KOPT-K1 (cell line): ENCODE results near the gene SHKBP1.
"Not testable (repeated sequence)": the region's sequence is repeated elsewhere in the genome, so short reads cannot be mapped to it uniquely, and the experiment has no call there.

ENCODE experiments used
- H3K27ac ChIP-seq: fragments of 200-600 bp; sonication (generic); 2 replicates; pipeline ENCODE4 v1.5.1; 2016; ENCODE audit warnings: antibody characterized with exemption, mild to moderate bottlenecking, low read depth, low read length; ENCODE audit not compliant: poor library complexity, severe bottlenecking
- H3K36me3 ChIP-seq: fragments of 200-600 bp; sonication (generic); 2 replicates; pipeline ENCODE4 v1.5.1; 2017; ENCODE audit warnings: antibody characterized with exemption, mild to moderate bottlenecking, low read length, moderate library complexity; ENCODE audit not compliant: insufficient read depth
- H3K9me3 ChIP-seq: fragments of 200-600 bp; sonication (generic); 2 replicates; pipeline ENCODE4 v1.5.1; 2017; ENCODE audit warnings: antibody characterized with exemption, low read length, mild to moderate bottlenecking; ENCODE audit not compliant: insufficient read depth, poor library complexity, severe bottlenecking

Gene SHKBP1

DNA sequence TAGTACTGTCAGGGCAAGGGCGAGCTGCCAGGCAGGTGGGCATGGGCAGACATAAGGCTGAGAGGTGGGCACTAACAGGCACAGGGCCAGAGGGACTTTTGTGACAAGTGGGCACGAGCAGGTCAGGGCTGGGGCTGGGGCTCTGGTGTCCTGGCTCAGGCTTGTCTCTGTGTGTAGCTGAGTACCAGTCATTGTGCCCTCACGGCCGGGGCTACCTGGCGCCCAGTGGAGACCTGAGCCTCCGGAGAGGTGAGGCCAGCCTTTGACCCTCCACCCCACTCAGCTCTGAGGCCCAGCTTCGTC is 46.1 kb downstream of the SHKBP1 start:
- Histone ChIP-seq H3K9me3 (no peaks in the 10 kb centered on the region), H3K27ac (no peak overlapping the region), H3K36me3 (no peaks in the 10 kb centered on the region)

DNA sequence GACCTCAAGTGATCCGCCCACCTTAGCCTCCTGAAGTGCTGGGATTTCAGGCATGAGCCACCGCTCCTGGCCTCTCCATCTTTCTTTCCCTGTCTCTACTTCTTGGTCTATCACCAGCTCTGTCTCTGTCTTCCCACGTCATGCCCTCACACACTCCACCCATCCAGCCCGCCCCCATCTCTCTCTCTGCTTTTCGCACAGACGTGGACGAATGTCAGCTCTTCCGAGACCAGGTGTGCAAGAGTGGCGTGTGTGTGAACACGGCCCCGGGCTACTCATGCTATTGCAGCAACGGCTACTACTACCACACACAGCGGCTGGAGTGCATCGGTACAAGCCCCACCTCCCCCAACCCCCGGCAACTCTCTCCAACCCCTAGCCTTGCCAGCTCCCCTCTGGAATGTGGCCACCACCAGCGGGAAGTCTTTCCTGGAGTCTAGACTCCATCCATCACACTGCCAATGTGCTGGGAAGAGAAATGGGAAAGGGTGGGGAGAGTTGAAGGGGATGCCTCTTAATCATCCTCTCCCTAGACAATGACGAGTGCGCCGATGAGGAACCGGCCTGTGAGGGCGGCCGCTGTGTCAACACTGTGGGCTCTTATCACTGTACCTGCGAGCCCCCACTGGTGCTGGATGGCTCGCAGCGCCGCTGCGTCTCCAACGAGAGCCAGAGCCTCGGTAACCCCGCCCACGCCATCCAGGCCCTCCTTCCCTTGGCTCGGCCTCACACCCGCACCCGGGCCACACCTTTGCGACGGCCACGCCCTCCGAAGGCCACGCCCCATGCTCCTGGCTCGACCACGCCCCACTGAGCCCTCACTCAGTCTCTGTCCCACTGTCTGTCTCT is 47.0 kb downstream of the SHKBP1 start:
- no peaks in the 10 kb centered on the region for H3K9me3 ChIP-seq
- H3K36me3 ChIP-seq: no peaks in the 10 kb centered on the region
- H3K27ac ChIP-seq: no peak overlapping the region

DNA sequence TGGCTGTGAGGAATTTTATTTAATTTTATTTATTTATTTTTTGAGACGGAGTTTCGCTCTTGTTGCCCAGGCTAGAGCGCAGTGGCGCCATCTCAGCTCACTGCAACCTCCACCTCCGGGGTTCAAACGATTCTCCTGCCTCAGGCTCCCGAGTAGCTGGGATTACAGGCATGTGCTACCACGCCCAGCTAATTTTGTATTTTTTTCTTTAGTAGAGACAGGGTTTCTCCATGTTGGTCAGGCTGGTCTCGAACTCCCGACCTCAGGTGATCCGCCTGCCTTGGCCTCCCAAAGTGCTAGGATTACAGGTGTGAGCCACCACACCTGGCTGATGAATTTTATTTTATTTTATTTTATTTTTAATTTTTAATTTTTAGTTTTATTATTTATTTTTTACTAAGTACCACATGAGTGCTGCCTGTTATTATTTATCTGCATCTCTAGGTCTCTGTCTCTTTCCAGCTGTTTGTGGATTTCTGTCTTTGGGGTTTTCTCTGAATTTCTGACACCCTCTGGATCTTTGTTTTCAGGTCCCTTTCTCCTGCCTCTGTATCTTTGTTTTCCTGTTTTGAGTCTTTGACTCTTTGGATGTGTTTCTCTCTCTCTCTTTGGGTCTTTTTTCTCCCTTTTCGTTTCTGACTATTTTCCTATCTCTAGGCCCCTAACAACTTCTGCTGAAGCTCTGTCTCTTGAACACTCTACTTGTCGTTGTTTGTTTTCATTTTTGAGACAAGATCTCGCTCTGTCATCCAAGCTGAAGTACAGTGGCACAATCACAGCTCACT is 47.9 kb downstream of the SHKBP1 start:
- H3K27ac ChIP-seq, H3K36me3 ChIP-seq, H3K9me3 ChIP-seq: not testable (repeated sequence)

DNA sequence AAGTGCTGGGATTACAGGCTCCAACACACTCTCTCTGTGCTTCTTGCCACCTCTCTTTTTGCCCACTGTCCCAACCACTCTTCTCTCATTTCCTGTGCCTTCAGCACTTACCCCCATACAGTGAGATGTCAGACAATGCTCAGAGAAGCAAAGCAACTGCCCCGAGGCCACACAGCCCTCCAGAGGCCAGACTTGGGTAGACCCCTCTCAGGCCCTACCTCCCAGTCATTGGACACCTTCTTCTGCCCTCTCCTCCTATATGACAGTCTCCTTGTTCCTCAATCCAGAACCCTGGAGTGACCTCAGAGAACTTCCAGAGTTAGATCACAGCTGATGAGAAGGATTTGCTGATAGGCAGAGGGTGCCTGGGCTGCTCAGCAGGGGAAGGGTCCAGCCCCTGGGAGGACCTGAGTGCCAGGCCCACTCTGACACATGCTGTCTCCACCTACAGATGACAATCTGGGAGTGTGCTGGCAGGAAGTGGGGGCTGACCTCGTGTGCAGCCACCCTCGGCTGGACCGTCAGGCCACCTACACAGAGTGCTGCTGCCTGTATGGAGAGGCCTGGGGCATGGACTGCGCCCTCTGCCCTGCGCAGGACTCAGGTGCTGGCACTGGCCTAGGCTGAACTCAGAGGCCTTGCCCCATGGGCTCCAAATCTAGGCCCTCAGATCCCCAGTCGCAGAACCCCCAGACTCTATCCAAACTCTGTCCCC is 48.9 kb downstream of the SHKBP1 start:
- Histone ChIP-seq H3K9me3 (no peaks in the 10 kb centered on the region), H3K36me3 (no peaks in the 10 kb centered on the region), H3K27ac (no peak overlapping the region)

DNA sequence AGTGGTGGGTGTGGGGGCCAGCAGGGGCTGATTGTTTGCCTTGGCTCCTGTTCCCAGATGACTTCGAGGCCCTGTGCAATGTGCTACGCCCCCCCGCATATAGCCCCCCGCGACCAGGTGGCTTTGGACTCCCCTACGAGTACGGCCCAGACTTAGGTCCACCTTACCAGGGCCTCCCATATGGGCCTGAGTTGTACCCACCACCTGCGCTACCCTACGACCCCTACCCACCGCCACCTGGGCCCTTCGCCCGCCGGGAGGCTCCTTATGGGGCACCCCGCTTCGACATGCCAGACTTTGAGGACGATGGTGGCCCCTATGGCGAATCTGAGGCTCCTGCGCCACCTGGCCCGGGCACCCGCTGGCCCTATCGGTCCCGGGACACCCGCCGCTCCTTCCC is 50.2 kb downstream of the SHKBP1 start:
- no peaks in the 10 kb centered on the region for H3K36me3 ChIP-seq
- no peak overlapping the region for H3K27ac ChIP-seq
- no peaks in the 10 kb centered on the region for H3K9me3 ChIP-seq

DNA sequence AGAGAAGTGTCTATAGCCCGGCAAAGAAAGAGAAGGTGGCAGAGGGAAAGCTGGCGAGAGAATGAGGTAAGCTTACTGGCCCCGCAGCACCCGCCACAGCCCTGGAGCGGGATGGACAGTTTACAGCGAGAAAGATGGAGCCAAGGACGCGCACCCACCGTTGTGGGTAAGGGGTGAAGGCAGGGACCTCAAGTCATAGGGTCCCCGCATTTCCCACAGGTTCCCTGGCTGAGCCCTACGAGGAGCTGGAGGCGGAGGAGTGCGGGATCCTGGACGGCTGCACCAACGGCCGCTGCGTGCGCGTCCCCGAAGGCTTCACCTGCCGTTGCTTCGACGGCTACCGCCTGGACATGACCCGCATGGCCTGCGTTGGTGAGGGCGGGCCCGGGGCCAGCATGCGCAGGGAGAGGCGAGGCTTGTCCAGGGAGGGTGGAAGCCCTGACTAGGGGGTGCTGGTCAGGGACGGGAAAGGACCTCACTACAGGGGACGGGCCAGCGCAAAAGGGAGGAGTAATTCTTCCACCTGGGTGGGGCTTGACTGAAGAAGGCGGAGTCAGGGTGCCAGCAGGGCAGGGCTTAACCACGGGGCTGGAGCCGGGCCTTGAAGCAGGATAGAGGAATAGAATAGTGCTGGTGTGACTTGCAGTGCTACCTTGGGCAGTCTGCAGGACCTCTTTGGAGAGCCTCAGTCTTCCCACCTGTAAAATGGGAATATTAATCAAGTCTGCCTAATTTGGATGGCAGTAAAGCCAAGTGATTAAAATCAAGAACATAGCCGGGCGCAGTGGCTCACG is 51.0 kb downstream of the SHKBP1 start:
- H3K36me3 ChIP-seq: no peaks in the 10 kb centered on the region

DNA sequence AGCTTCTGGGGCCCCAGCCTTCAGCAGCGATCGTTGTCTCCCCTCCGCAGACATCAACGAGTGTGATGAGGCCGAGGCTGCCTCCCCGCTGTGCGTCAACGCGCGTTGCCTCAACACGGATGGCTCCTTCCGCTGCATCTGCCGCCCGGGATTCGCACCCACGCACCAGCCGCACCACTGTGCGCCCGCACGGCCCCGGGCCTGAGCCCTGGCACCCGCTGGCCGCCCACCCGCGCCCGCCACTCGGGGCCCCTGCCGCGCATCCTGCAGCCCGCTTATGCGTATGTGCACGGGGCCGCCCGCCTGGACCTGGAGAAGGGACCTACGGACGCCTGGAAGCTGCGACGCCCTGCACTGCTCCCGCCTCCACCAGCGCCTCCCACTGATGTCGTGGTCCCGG is 52.7 kb downstream of the SHKBP1 start:
- Histone ChIP-seq H3K9me3 (no peaks in the 10 kb centered on the region), H3K36me3 (no peaks in the 10 kb centered on the region), H3K27ac (no peak overlapping the region)

More for the DNA sequence above, 51.0 kb downstream of the SHKBP1 start:
- Histone ChIP-seq H3K9me3 (no peaks in the 10 kb centered on the region), H3K27ac (no peak overlapping the region)

DNA sequence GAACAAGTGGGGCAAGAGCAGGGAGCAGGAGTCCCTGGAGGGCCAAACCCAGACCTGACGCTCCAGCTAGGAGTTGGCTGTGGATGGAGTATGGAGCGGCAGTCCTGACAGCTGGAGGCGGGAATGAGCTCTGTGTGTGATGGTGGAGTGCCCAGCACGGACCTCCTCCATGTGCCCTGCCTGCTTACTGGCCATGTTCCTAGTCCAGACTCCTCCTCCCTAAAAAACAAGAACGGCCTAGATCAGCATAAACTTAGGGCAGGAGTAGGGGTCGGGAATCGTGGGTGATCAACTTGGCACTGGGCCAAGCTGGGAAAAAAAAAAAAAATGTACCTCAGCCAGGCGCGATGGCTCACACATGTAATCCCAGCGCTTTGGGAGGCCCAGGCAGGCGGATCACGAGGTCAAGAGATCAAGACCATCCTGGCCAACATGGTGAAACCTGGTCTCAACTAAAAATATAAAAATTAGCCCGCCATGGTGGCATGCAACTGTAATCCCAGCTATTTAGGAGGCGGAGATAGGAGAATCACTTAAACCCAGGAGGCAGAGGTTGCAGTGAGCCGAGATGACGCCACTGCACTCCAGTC is 54.0 kb downstream of the SHKBP1 start:
- no peaks in the 10 kb centered on the region for H3K36me3 ChIP-seq
- no peaks in the 10 kb centered on the region for H3K9me3 ChIP-seq
- no peak overlapping the region for H3K27ac ChIP-seq

DNA sequence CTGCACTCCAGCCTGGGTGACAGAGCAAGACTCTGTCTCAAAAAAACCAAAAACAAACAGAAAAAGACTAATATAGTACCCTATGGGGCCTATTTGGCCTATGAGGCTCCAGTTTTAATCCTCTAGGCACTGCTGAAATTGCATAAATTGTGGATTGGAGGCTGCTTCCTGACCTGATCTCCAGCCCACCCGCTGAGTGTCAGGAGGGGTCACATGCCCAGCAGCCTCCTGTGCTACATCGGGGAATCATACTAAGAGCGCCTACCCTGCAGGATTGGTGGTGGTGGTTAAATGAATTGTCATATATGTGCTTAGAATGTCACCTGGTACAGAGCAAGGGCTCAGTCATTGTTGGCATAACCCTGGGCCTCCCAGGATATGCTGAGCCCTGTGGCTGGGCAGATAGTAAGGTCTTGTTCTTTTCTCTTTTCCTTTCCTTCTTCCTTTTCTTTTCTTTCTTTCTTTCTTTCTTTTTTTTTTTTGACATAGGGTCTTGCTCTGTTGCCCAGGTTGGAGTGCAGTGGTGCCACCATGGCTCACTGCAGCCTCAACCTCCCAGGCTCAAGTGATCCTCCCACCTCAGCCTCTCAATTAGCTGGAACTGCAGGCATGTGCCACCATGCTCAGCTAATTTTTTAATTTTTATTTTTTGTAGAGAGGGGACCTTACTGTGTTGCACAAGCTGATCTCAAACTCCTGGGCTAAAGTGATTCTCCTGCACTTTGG is 55.8 kb downstream of the SHKBP1 start:
- no peaks in the 10 kb centered on the region for H3K9me3 ChIP-seq
- no peaks in the 10 kb centered on the region for H3K36me3 ChIP-seq
- H3K27ac ChIP-seq: no peak overlapping the region

DNA sequence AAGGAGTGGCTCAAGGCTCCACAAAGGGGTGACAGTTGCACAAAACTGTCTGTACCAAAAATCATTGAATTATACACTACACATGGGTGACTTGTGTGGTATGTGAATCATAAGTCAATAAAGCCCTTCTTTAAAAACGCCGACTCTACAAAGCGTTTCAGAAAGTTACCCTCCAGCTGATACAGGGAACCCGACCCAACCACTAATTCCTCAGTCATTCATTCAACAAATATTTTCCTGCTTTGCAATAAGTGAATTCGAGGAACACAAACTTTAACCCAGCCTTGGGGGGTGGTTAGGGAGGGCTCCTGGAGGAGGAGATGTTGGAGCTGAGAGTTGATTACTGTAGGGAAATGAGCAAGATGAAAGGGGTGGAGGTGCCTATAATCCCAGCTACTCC is 56.5 kb downstream of the SHKBP1 start:
- no peaks in the 10 kb centered on the region for H3K9me3 ChIP-seq
- H3K36me3 ChIP-seq: no peaks in the 10 kb centered on the region
- H3K27ac ChIP-seq: no peak overlapping the region

DNA sequence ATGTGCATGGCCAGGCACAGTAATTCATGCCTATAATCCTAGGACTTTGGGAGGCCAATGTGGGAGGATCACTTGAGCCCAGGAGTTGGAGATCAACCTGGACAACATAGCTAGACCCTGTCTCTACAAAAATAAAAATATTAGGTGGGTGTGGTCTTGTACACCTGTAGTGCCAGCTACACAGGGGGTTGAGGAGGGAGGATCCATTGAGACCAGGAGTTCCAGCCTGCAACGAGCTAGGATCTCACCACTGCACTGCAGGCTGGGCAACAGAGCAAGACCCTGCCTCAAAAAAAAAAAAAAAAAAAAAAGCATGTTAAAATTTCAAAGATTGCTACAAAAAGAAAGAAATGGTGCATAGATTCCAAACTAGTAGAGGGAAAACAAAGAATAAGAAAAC is 61.7 kb downstream of the SHKBP1 start:
- Histone ChIP-seq H3K9me3 (no peaks in the 10 kb centered on the region), H3K27ac (no peak overlapping the region), H3K36me3 (no peaks in the 10 kb centered on the region)

DNA sequence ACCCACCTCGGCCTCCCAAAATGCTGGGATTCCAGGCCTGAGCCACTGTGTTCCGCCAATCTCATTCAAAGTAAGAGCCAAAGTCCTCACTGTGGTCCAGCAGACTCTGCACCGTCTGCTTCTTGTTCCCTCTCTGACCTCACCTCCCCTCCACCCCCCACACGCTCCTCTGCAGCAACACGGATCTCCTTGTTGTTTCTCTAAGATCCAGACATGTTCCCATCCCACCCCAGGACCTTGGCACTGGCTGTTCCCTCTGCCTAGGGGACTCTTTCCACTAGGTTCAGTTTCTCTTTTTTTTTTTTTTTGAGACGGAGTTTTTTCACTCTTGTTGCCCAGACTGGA is 62.9 kb downstream of the SHKBP1 start:
- no peaks in the 10 kb centered on the region for H3K9me3 ChIP-seq
- no peaks in the 10 kb centered on the region for H3K36me3 ChIP-seq
- H3K27ac ChIP-seq: no peak overlapping the region

DNA sequence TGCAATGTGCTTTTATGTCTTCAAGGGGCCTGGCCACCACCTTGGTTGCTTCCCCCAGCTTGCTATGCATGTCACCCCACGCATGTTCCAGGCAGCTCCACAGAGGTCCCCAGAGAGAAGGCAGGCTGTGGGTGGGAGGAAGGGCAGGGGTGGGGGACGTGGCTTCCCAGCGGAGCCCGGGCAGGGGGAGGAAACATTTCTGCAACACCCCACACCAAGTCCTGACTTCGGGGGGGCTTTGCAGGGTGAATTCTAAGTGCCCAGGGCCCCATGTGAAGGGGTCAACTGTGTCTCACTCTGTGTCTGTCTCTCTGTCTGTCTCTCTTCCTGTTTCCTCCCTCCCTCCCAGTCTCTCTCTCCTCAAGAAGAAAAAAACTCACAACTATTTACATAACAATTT is 64.1 kb downstream of the SHKBP1 start:
- no peak overlapping the region for H3K27ac ChIP-seq
- no peaks in the 10 kb centered on the region for H3K36me3 ChIP-seq
- H3K9me3 ChIP-seq: no peaks in the 10 kb centered on the region
